ENCODE data around the gene NPHS1. TPM values are rescaled to one million over a fixed set of nuclear protein-coding genes. Genes with fewer than 3 reads are reported as not detected.

The NPHS1 gene
- total and polyA plus RNA-seq, 12 donors: 0.07 to 0.12 TPM; not detected in 10

- Histone ChIP-seq H3K4me1 (peaks cover 6 to 23% (median 12%) of the 10 kb centered on the region in 9 donors), H3K9me3 (no peaks in the 10 kb centered on the region), H3K4me3 (peak overlapping the region in 8 of 10 donors; percentile 13 to 39 (median 24)), H3K27me3 (peaks cover 26 to 89% (median 86%) of the 10 kb centered on the region in 7 donors), H3K27ac (no peak overlapping the region), H3K36me3 (no peaks in the 10 kb centered on the region)
- peak in 3 of 8 donors; percentile 21 to 75 (median 63) for ATAC-seq
- no peak for DNase-seq
- WGBS, 2 donors: 4% methylated on average over 50 to 63 of the region's 63 CpGs
- intact Hi-C loops (cut with DNase I): no loop called here
- no peak for TF ChIP-seq CTCF (IDR thresholded peaks at IDR 0.05)
These were observed 6.9 kb downstream of the NPHS1 start for GRCh38 chr19:35845215-35846037.

- Histone ChIP-seq H3K27ac (no peak overlapping the region), H3K36me3 (no peaks in the 10 kb centered on the region), H3K27me3 (peaks cover 26 to 82% (median 78%) of the 10 kb centered on the region in 7 donors), H3K4me3 (peak overlapping the region in 3 of 10 donors; percentile 22 to 34 (median 29)), H3K9me3 (peaks cover 0 to 5% (median 0%) of the 10 kb centered on the region in 11 donors), H3K4me1 (peaks cover 6 to 23% (median 12%) of the 10 kb centered on the region in 9 donors)
- DNase-seq (no peak), ATAC-seq (no peak)
- TF ChIP-seq CTCF (IDR thresholded peaks at IDR 0.05): no peak
- intact Hi-C loops (cut with DNase I): no loop called here
- 57 to 60% methylated on average over 16 of the region's 16 CpGs for WGBS, 2 donors
These were observed 7.7 kb downstream of the NPHS1 start for GRCh38 chr19:35844482-35845214.

- H3K27ac ChIP-seq: no peak overlapping the region
- peaks cover 0 to 13% (median 3%) of the 10 kb centered on the region in 11 donors for H3K9me3 ChIP-seq
- WGBS, 2 donors: 6 to 8% methylated on average over 41 to 42 of the region's 42 CpGs
- no peak for DNase-seq
- peaks cover 6 to 23% (median 12%) of the 10 kb centered on the region in 9 donors for H3K4me1 ChIP-seq
- H3K27me3 ChIP-seq: peaks cover 26 to 74% (median 71%) of the 10 kb centered on the region in 7 donors
- no peak overlapping the region for H3K4me3 ChIP-seq
- peak in 2 of 8 donors; percentile 16 to 27 for ATAC-seq
- intact Hi-C loops (cut with DNase I): no loop called here
- no peak for TF ChIP-seq CTCF (IDR thresholded peaks at IDR 0.05)
- no peaks in the 10 kb centered on the region for H3K36me3 ChIP-seq
These were observed 8.4 kb downstream of the NPHS1 start for GRCh38 chr19:35843676-35844481.

All from heart right ventricle (tissue), 16 donors.